Measurements from ENCODE around the gene ATF3.

DNA sequence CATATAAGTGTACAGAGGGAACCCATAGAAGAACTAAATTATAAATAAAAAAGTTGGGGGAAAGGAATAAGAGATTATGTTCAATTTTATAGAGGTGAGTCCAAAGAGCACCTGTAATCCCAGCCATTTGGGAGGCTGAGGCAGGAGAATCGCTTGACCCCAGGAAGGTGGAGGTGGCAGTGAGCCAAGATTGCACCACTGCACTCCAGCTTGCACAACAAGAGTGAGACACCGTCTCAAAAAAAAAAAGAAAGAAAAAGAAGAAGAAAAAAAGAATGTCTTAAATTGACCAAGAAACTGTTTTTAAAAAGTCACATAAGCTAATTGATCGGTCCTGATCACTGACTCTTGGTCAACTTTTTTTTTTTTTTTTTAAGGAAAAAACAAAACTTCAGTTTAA is 19.1 kb upstream of the ATF3 start:
- TF ChIP-seq POLR2A (IDR thresholded peaks at IDR 0.05): no peak
- TF ChIP-seq, protein P1, sequence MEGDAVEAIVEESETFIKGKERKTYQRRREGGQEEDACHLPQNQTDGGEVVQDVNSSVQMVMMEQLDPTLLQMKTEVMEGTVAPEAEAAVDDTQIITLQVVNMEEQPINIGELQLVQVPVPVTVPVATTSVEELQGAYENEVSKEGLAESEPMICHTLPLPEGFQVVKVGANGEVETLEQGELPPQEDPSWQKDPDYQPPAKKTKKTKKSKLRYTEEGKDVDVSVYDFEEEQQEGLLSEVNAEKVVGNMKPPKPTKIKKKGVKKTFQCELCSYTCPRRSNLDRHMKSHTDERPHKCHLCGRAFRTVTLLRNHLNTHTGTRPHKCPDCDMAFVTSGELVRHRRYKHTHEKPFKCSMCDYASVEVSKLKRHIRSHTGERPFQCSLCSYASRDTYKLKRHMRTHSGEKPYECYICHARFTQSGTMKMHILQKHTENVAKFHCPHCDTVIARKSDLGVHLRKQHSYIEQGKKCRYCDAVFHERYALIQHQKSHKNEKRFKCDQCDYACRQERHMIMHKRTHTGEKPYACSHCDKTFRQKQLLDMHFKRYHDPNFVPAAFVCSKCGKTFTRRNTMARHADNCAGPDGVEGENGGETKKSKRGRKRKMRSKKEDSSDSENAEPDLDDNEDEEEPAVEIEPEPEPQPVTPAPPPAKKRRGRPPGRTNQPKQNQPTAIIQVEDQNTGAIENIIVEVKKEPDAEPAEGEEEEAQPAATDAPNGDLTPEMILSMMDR (IDR thresholded peaks at IDR 0.05): no peak
